AG10803 (cell line): ENCODE measurements around the gene CREB3L4.

Source experiments
- DNase-seq: peaks from one replicate; pipeline ENCODE4 v3.0.0; 2010; ENCODE audit warnings: low read depth
- H3K4me3 ChIP-seq: 2 replicates; pipeline ENCODE4 v1.5.1; 2011; ENCODE audit warnings: mild to moderate bottlenecking, low read length, control low read depth
- TF ChIP-seq, protein P1 (sequence below): conservative IDR thresholded peaks from 2 replicates; pipeline ENCODE4 v1.5.1; 2011; ENCODE audit warnings: mild to moderate bottlenecking, low read length, control low read depth, inconsistent platforms

Gene CREB3L4

DNA sequence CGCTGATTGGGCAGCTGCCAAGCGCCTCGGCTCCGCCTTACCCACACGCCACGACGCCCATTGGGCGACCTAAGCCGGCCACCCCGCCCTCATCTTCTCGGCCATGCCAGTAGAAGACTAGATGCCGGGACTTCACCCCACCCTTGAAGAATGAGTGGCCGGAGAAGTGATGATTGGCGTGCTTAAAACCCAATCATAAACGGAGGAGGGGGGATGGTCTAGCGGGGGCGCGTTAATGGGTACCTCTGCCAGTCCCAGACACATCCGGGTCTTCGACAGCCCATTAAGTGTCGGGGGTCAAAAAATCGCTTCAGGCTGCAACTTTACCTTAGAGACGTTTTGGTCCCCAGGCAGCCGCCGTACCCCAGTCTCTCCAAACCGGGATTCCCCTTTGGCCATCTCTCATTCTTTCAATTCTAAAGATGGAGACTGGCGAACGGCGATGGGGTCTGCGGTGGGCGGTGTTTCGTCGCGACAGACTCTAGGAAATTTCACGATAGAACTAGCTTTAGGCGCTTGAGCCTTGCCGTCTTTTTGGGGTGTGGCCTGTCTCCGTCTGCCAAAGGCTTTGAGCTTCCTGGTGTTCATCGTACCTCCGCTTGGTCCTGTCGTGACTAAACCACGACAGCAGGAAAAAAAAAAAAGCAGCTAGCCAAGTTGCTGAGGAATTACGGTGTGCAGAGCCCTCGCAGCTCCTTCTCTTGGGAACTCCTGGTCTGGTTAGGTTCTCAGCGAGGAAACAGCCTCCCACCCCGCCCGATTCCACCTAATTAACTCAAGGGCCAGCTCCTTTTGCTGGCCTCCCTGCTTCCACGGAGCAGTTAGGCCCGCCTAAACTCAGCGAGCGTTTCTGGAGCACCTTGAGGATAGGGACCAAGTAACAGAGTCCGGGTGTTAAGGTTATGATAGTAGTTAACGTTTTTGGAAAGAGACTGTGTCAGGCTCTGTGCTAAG is 44.5 kb upstream of the CREB3L4 start, which contains the start of gene GATAD2B:
GATAD2B (minus strand) TSS at position 1 of the 954 bp plus-strand sequence. CDS start 94,625 bp downstream, outside the sequence.
- TF ChIP-seq, protein P1, sequence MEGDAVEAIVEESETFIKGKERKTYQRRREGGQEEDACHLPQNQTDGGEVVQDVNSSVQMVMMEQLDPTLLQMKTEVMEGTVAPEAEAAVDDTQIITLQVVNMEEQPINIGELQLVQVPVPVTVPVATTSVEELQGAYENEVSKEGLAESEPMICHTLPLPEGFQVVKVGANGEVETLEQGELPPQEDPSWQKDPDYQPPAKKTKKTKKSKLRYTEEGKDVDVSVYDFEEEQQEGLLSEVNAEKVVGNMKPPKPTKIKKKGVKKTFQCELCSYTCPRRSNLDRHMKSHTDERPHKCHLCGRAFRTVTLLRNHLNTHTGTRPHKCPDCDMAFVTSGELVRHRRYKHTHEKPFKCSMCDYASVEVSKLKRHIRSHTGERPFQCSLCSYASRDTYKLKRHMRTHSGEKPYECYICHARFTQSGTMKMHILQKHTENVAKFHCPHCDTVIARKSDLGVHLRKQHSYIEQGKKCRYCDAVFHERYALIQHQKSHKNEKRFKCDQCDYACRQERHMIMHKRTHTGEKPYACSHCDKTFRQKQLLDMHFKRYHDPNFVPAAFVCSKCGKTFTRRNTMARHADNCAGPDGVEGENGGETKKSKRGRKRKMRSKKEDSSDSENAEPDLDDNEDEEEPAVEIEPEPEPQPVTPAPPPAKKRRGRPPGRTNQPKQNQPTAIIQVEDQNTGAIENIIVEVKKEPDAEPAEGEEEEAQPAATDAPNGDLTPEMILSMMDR = no peak
- H3K4me3 ChIP-seq = peak within 1 kb of the TSS; percentile 89
- DNase-seq = peak; percentile 100

DNA sequence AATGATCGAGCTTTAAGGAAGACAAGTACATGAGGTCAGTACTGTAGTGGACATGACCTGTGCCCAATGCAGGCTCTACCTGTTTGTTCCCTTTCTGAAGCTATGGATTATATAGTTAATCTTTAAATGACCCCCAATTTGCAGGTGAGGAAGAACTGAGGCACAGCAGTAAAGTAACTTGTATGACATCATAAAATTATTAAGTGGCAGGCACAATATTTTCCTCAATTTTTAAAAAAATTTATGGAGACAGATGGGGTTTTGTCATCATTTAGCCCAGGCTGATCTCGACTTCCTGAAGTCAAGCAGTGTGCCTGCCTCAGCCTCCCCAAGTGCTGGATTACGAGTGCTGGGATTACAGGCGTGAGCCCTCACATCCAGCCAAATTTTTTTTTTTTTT is 41.3 kb upstream of the CREB3L4 start:
- DNase-seq = no peak
- TF ChIP-seq, protein P1 = no peak
- no peak overlapping the region for H3K4me3 ChIP-seq

DNA sequence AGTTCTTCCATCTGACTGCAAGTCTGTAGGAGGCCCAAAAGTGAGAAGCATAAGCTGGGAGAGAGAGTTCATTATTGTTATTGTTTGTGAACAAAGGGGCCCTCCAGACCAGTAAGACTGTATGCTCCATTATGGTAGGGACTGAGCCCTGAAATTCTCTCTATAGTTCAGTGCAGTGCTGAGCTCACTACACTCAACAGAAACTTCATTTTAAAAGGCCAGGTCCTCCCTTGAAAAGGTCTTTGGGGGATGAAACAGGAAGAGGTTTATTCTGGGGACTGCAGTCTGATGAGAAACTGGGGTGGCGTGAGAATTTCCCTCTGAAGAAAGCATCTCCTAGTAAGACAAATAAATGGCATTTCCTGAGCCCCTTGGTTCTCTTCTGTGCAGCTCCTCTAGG is 39.5 kb upstream of the CREB3L4 start:
- no peak for DNase-seq
- H3K4me3 ChIP-seq = no peak overlapping the region
- TF ChIP-seq, protein P1 = no peak

DNA sequence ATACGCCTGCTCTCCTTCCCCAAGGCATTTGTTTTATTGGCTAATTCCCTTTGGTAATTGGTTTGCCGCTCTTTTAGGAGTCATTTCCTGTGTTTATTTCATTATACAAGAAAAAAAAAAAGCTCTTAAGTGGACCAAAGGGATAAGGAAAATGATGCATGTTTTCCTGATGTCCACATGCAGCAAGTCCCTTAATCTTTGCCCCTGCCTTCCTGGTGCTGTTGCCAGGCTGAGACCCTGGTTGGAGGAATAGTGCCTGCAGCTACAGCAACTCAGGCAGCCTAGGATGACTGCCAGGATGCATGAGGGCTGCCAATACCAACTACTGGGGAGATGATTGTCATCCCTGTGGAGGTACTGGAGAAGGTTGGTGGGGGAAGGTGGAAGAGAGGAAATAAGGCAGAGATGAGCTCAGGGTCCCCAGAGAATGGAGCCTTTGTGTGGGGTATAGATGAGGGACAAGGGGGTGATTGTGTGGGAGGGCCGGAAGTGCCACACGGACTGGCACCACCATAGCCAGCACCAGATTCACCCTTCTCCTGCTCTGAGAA is 38.8 kb upstream of the CREB3L4 start:
- TF ChIP-seq, protein P1 = no peak
- H3K4me3 ChIP-seq = no peak overlapping the region
- peak; percentile 6 for DNase-seq

DNA sequence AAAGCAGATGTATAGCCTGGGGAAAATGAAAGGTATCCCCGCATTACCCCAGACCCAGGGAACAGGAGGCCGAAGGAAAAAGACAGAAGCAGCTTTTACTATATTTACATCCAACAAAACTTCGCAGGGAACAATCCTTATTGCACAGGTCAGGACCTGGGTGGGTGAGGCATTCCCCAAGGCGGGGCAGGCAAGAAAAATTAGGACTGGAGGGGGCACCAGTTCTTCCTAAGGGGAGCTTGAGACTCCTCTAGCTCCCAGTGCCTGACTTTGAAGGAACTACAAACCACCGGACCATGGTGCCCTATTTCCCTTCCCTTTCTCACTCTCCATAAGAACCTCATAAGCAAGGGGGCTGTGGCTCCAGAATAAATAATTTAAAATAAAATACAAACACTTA is 38.3 kb upstream of the CREB3L4 start:
- TF ChIP-seq, protein P1 = no peak
- no peak for DNase-seq
- no peak overlapping the region for H3K4me3 ChIP-seq

DNA sequence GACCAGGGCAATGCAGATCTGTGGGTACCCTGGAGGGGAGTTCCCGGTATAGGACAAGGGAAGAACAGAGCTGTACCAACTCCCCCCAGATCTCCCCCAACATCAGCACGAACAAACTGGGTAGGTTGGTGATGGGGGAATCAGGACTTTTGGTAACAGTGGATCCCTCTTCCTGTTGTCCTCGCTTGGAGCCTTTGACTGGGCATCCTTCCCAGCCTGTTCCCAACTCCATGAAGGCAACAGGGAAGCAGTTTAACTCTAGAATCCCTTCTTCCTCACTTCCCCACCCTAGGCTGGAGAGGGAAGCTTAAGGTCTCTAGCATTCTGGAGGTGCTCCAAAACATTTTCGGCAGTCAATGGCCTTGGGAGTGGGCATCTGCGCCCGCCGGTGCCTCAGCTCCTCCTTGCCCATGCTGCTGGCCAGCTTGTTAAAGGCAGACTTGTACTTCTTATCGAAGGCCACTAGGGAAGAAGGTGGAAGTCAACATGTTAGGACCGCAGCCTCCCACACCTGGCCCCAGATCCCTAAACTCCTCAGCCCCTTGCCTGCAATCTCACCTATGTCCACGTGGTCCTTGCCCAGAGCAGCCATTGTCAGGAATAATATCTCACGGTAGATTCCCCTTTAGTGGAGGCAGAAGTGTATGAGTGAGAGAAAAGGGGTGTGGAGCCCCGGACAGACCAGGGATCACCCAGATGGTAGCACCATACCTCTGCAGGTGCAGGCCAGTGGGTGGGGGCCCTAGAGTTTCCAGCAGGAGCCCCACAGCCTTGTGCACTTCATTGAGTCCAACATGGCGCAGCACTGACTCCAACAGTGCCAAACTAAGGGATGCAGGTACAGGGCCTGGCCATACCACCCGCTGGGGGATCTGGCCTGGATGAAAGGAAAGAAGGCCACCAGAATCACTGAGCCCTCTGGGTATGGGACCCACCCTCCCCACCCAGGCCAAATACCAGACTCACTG is 37.4 kb upstream of the CREB3L4 start:
- no peak overlapping the region for H3K4me3 ChIP-seq
- no peak for DNase-seq
- TF ChIP-seq, protein P1 = no peak
